ENCODE results near the gene E2F4.

DNA sequence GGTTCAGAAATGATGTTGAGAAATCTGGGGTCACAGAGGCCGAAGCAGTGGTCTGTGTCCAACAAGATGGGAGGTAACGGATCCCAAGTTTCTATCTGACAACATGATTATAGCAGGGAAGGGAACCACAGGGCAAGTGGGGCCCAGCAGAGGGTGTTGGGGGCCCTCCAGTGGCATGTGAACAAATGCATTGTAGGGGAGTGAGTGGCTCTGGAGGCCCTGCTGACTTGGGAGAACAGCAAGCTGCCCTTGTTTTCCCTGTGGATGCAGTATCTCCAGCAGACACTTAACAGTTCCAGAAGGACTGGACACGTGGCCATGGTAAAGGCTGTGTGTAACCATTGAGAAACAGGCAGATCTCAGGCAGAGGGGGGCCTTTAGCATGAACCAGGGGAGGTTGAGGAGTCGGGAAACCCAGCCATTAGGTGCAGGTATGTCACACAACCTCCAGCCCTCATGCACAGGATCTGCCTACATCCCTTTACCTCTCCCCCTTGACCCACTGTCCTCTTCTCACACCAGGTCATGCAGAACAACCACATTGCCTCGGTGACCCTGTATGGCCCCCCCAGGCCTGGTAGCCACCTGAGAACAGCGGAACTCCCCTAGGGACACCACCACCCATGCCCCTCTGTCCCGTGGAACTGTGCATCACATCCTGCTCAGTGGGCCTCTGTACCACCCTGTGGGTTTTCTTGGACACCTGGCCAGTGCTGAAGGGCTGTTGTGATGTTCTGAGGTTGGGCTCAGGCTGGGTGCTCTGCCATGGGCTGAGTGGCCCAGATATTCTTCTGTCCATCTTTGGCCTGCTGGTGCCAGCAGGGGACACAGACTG lies 45.2 kb upstream of the E2F4 start:
- TF ChIP-seq CTBP2 (IDR thresholded peaks at IDR 0.05; ENCODE audit: borderline replicate concordance, insufficient read depth, insufficient read length, low read length) = no peak
- no peak for TF ChIP-seq TAF1 (IDR thresholded peaks at IDR 0.05; ENCODE audit: low read depth, low read length)
- TF ChIP-seq, protein P1, sequence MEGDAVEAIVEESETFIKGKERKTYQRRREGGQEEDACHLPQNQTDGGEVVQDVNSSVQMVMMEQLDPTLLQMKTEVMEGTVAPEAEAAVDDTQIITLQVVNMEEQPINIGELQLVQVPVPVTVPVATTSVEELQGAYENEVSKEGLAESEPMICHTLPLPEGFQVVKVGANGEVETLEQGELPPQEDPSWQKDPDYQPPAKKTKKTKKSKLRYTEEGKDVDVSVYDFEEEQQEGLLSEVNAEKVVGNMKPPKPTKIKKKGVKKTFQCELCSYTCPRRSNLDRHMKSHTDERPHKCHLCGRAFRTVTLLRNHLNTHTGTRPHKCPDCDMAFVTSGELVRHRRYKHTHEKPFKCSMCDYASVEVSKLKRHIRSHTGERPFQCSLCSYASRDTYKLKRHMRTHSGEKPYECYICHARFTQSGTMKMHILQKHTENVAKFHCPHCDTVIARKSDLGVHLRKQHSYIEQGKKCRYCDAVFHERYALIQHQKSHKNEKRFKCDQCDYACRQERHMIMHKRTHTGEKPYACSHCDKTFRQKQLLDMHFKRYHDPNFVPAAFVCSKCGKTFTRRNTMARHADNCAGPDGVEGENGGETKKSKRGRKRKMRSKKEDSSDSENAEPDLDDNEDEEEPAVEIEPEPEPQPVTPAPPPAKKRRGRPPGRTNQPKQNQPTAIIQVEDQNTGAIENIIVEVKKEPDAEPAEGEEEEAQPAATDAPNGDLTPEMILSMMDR (IDR thresholded peaks at IDR 0.05; ENCODE audit: control extremely low read depth in 1 of 3, insufficient read depth in 1 of 3, low read depth in 1 of 3, low read length in 3 of 3) = no peak
- TF ChIP-seq POLR2AphosphoS5 (IDR thresholded peaks at IDR 0.05; ENCODE audit: low read depth, low read length) = no peak
- no peak for TF ChIP-seq EP300 (IDR thresholded peaks at IDR 0.05; ENCODE audit: borderline replicate concordance in 1 of 2, low read depth in 2 of 2, low read length in 2 of 2)
- TF ChIP-seq POLR2A (IDR thresholded peaks at IDR 0.05; ENCODE audit: control extremely low read depth in 1 of 2, low read depth in 2 of 2, low read length in 2 of 2) = no peak
- no peak for TF ChIP-seq RXRA (IDR thresholded peaks at IDR 0.05; ENCODE audit: insufficient read depth, low read depth, low read length)
- TF ChIP-seq, protein P2, sequence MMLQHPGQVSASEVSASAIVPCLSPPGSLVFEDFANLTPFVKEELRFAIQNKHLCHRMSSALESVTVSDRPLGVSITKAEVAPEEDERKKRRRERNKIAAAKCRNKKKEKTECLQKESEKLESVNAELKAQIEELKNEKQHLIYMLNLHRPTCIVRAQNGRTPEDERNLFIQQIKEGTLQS (IDR thresholded peaks at IDR 0.05; ENCODE audit: insufficient read depth, low read depth, low read length) = no peak
- no peak for TF ChIP-seq JUN (IDR thresholded peaks at IDR 0.05; ENCODE audit: low read depth, low read length)
- TF ChIP-seq BRCA1 (IDR thresholded peaks at IDR 0.05; ENCODE audit: low read depth, low read length) = no peak
- no peak for TF ChIP-seq BCL11A (IDR thresholded peaks at IDR 0.05; ENCODE audit: low read depth in 2 of 2, low read length in 2 of 2)
- TF ChIP-seq EZH2 (IDR thresholded peaks at IDR 0.05; ENCODE audit: low read depth, low read length, severe bottlenecking) = no peak
- TF ChIP-seq SIX5 (IDR thresholded peaks at IDR 0.05; ENCODE audit: low read depth, low read length) = no peak
- TF ChIP-seq RAD21 (IDR thresholded peaks at IDR 0.05 in 1 of 2, conservative IDR thresholded peaks at IDR 0.05 in 1 of 2; ENCODE audit: low read depth in 2 of 2, low read length in 2 of 2) = 0 out of 4 replicates have a peak, but pooled peaks of 1 of the 2 experiments have one; percentile 12
